WERI-Rb-1 (cell line): ENCODE data around the gene TTK.

Source experiments
- DNase-seq: peaks from one replicate; pipeline ENCODE4 v3.0.0-alpha.2; 2020
- H3K27ac ChIP-seq: fragments of 250-450 bp; sonication (Bioruptor Pico); 2 replicates; pipeline ENCODE4 v1.5.1; 2020; ENCODE audit warnings: mild to moderate bottlenecking, moderate library complexity
- H3K27me3 ChIP-seq: fragments of 250-450 bp; sonication (Bioruptor Pico); 2 replicates; pipeline ENCODE4 v1.5.1; 2021; ENCODE audit warnings: mild to moderate bottlenecking, low read depth, moderate library complexity; ENCODE audit not compliant: insufficient read depth, severe bottlenecking
- H3K36me3 ChIP-seq: fragments of 250-450 bp; sonication (Bioruptor Pico); 2 replicates; pipeline ENCODE4 v1.5.1; 2020; ENCODE audit warnings: mild to moderate bottlenecking, moderate library complexity
- H3K4me3 ChIP-seq: 2 replicates; pipeline ENCODE4 v1.5.1; 2011; ENCODE audit warnings: low read depth, mild to moderate bottlenecking, control low read depth, low read length
- H3K9me3 ChIP-seq: fragments of 250-450 bp; sonication (Bioruptor Pico); 2 replicates; pipeline ENCODE4 v1.5.1; 2021; ENCODE audit warnings: mild to moderate bottlenecking, moderate library complexity; ENCODE audit not compliant: severe bottlenecking
- CTCF ChIP-seq: IDR thresholded peaks from 2 replicates; pipeline ENCODE4 v1.5.1; 2011; ENCODE audit warnings: low read depth, mild to moderate bottlenecking, control low read depth, inconsistent platforms, low read length

Gene TTK

GRCh38 chr6:79993012-79993910, 11.2 kb upstream of the TTK start:
- no peaks in the 10 kb centered on the region for H3K27me3 ChIP-seq
- DNase-seq: no peak
- TF ChIP-seq CTCF: no peak
- H3K9me3 ChIP-seq: no peaks in the 10 kb centered on the region
- H3K27ac ChIP-seq: no peak overlapping the region
- H3K4me3 ChIP-seq: no peak overlapping the region
- H3K36me3 ChIP-seq: no peaks in the 10 kb centered on the region

- H3K27ac ChIP-seq: no peak overlapping the region
- no peaks in the 10 kb centered on the region for H3K27me3 ChIP-seq
- no peak for DNase-seq
- no peaks in the 10 kb centered on the region for H3K36me3 ChIP-seq
- no peaks in the 10 kb centered on the region for H3K9me3 ChIP-seq
- H3K4me3 ChIP-seq: no peak overlapping the region
- no peak for TF ChIP-seq CTCF
Measured at GRCh38 chr6:79993911-79994309, 10.5 kb upstream of the TTK start.

GRCh38 chr6:79997728-79998127, 6.7 kb upstream of the TTK start:
- no peaks in the 10 kb centered on the region for H3K36me3 ChIP-seq
- no peak for TF ChIP-seq CTCF
- H3K4me3 ChIP-seq: no peak overlapping the region
- no peaks in the 10 kb centered on the region for H3K27me3 ChIP-seq
- H3K9me3 ChIP-seq: no peaks in the 10 kb centered on the region
- DNase-seq: no peak
- no peak overlapping the region for H3K27ac ChIP-seq

GRCh38 chr6:80001337-80001736, 3.1 kb upstream of the TTK start:
- Histone ChIP-seq H3K27ac (no peak overlapping the region), H3K9me3 (no peaks in the 10 kb centered on the region), H3K4me3 (no peak overlapping the region), H3K36me3 (peaks cover 3% of the 10 kb centered on the region; the same call in 1 of the 2 replicates), H3K27me3 (no peaks in the 10 kb centered on the region)
- DNase-seq: no peak
- no peak for TF ChIP-seq CTCF

- H3K4me3 ChIP-seq: peak overlapping the region; percentile 63
- peaks cover 16% of the 10 kb centered on the region for H3K36me3 ChIP-seq
- TF ChIP-seq CTCF: no peak
- H3K9me3 ChIP-seq: no peaks in the 10 kb centered on the region
- DNase-seq: peak; percentile 67
- H3K27ac ChIP-seq: peak overlapping the region; percentile 92
- H3K27me3 ChIP-seq: no peaks in the 10 kb centered on the region
Measured at GRCh38 chr6:80003826-80004172, 650 bp upstream of the TTK start.

GRCh38 chr6:80005406-80005805, 957 bp downstream of the TTK start:
- Histone ChIP-seq H3K27me3 (no peaks in the 10 kb centered on the region), H3K4me3 (peak overlapping the region; percentile 63), H3K9me3 (no peaks in the 10 kb centered on the region), H3K36me3 (peaks cover 30% of the 10 kb centered on the region), H3K27ac (peak overlapping the region; percentile 92)
- TF ChIP-seq CTCF: no peak
- no peak for DNase-seq
